ENCODE results near the gene PLA2G4C. TPM values are rescaled to one million over a fixed set of nuclear protein-coding genes. Genes with fewer than 3 reads are reported as not detected.
"Not testable (repeated sequence)": the region's sequence is repeated elsewhere in the genome, so short reads cannot be mapped to it uniquely, and the experiment has no call there.

Gene PLA2G4C
- total RNA-seq, 1 donor from 2014 or later: 4.1 TPM

- Histone ChIP-seq H3K27me3 (ENCODE audit: insufficient read depth, low read length) (peaks cover 8% of the 10 kb centered on the region), H3K4me2 (ENCODE audit: low read length) (no peak overlapping the region), H3K4me1 (ENCODE audit: insufficient read depth, low read length) (no peaks in the 10 kb centered on the region), H3K79me2 (ENCODE audit: insufficient read depth, low read length) (no peaks in the 10 kb centered on the region), H4K20me1 (ENCODE audit: insufficient read depth, low read length) (no peaks in the 10 kb centered on the region), H2AFZ (ENCODE audit: low read depth, low read length) (no peak overlapping the region), H3K9ac (ENCODE audit: low read length) (no peak overlapping the region), H3K4me3 (ENCODE audit: insufficient read depth, low read depth, low read length) (no peak overlapping the region), H3K36me3 (ENCODE audit: insufficient read depth, low read length) (no peaks in the 10 kb centered on the region), H3K27ac (ENCODE audit: low read depth, low read length) (no peak overlapping the region), H3K9me3 (ENCODE audit: insufficient read depth, low read depth, low read length) (no peaks in the 10 kb centered on the region)
- DNase-seq (ENCODE audit: low read depth) (no peak), FAIRE-seq (no peak)
- Mint-ChIP-seq H3K9me3 (ENCODE audit: unreplicated experiment) (peaks cover 6% of the 10 kb centered on the region), H3K36me3 (ENCODE audit: low read depth, unreplicated experiment) (no peaks in the 10 kb centered on the region), H3K4me1 (ENCODE audit: low read depth, unreplicated experiment) (peaks cover 4% of the 10 kb centered on the region), H3K27me3 (ENCODE audit: low read depth, unreplicated experiment) (peaks cover 12% of the 10 kb centered on the region), H3K27ac (ENCODE audit: unreplicated experiment) (no peak overlapping the region), H3K4me3 (ENCODE audit: unreplicated experiment) (no peak overlapping the region)
- TF ChIP-seq EZH2 (IDR thresholded peaks at IDR 0.05; ENCODE audit: insufficient read depth, low read length) (no peak), CTCF (IDR thresholded peaks at IDR 0.05; ENCODE audit: insufficient read depth, low read depth, low read length) (no peak)
Observed at GRCh38 chr19:48085076-48085475, 25.5 kb downstream of the PLA2G4C start.

- H3K27ac Mint-ChIP-seq (ENCODE audit: unreplicated experiment): no peak overlapping the region
- H3K4me3 Mint-ChIP-seq (ENCODE audit: unreplicated experiment): no peak overlapping the region
- no peak overlapping the region for H2AFZ ChIP-seq (ENCODE audit: low read depth, low read length)
- no peak overlapping the region for H3K9ac ChIP-seq (ENCODE audit: low read length)
- H3K9me3 Mint-ChIP-seq (ENCODE audit: unreplicated experiment): peaks cover 7% of the 10 kb centered on the region
- no peak overlapping the region for H3K4me2 ChIP-seq (ENCODE audit: low read length)
- no peaks in the 10 kb centered on the region for H3K79me2 ChIP-seq (ENCODE audit: insufficient read depth, low read length)
- H3K9me3 ChIP-seq (ENCODE audit: insufficient read depth, low read depth, low read length): no peaks in the 10 kb centered on the region
- H3K4me1 Mint-ChIP-seq (ENCODE audit: low read depth, unreplicated experiment): peaks cover 3% of the 10 kb centered on the region
- no peak overlapping the region for H3K27ac ChIP-seq (ENCODE audit: low read depth, low read length)
- no peak for DNase-seq (ENCODE audit: low read depth)
- no peaks in the 10 kb centered on the region for H4K20me1 ChIP-seq (ENCODE audit: insufficient read depth, low read length)
- no peak for TF ChIP-seq CTCF (IDR thresholded peaks at IDR 0.05; ENCODE audit: insufficient read depth, low read depth, low read length)
- TF ChIP-seq EZH2 (IDR thresholded peaks at IDR 0.05; ENCODE audit: insufficient read depth, low read length): no peak
- no peak overlapping the region for H3K4me3 ChIP-seq (ENCODE audit: insufficient read depth, low read depth, low read length)
- no peaks in the 10 kb centered on the region for H3K36me3 ChIP-seq (ENCODE audit: insufficient read depth, low read length)
- H3K4me1 ChIP-seq (ENCODE audit: insufficient read depth, low read length): no peaks in the 10 kb centered on the region
- no peak for FAIRE-seq
- H3K27me3 Mint-ChIP-seq (ENCODE audit: low read depth, unreplicated experiment): no peaks in the 10 kb centered on the region
- H3K27me3 ChIP-seq (ENCODE audit: insufficient read depth, low read length): no peaks in the 10 kb centered on the region
- no peaks in the 10 kb centered on the region for H3K36me3 Mint-ChIP-seq (ENCODE audit: low read depth, unreplicated experiment)
Observed at GRCh38 chr19:48081106-48081505, 29.5 kb downstream of the PLA2G4C start.

GRCh38 chr19:48070177-48070769 lies 40.3 kb downstream of the PLA2G4C start:
- H3K4me3 ChIP-seq (ENCODE audit: insufficient read depth, low read depth, low read length); H2AFZ ChIP-seq (ENCODE audit: low read depth, low read length); H3K27me3 ChIP-seq (ENCODE audit: insufficient read depth, low read length); H3K4me2 ChIP-seq (ENCODE audit: low read length); H3K27ac Mint-ChIP-seq (ENCODE audit: unreplicated experiment); H4K20me1 ChIP-seq (ENCODE audit: insufficient read depth, low read length); H3K4me1 Mint-ChIP-seq (ENCODE audit: low read depth, unreplicated experiment); DNase-seq (ENCODE audit: low read depth); H3K4me3 Mint-ChIP-seq (ENCODE audit: unreplicated experiment); H3K79me2 ChIP-seq (ENCODE audit: insufficient read depth, low read length); H3K4me1 ChIP-seq (ENCODE audit: insufficient read depth, low read length); H3K27me3 Mint-ChIP-seq (ENCODE audit: low read depth, unreplicated experiment); H3K9ac ChIP-seq (ENCODE audit: low read length); FAIRE-seq; H3K36me3 ChIP-seq (ENCODE audit: insufficient read depth, low read length); H3K36me3 Mint-ChIP-seq (ENCODE audit: low read depth, unreplicated experiment); H3K27ac ChIP-seq (ENCODE audit: low read depth, low read length); H3K9me3 Mint-ChIP-seq (ENCODE audit: unreplicated experiment); H3K9me3 ChIP-seq (ENCODE audit: insufficient read depth, low read depth, low read length): not testable (repeated sequence)

All from astrocyte (in vitro differentiated cells and primary cell).